HL-60/S4 (cell line): ENCODE results near the gene ACADSB.

ENCODE experiments used
- in situ Hi-C: fragments of 300-500 bp; cut with MboI; formaldehyde crosslinking; loops from 2 replicates; pipeline ENCODE4 v1.14.3; 2022; ENCODE audit warnings: low sequenced_read_pairs

The ACADSB gene

DNA sequence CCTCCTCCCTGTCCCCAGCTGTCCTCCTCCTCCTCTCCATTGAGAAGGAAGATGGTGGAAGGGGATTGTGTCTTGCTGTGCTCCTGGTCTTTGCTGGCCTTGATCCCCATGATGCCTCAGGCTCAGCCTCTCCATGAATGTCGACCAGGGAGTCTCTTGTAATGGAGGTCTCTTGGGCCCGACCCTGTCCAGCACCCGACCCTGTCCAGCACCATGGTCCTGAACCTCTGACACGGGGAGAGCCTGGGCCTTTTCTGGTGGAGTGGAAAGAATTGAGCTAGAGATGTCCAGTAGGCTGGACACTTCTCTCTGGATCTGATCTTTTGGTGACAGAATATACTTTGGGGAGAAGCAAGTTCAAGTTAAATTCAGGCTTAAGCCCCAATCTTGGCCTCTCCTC, 84.7 kb downstream of the ACADSB start:
- in situ Hi-C loops: no loop called here

DNA sequence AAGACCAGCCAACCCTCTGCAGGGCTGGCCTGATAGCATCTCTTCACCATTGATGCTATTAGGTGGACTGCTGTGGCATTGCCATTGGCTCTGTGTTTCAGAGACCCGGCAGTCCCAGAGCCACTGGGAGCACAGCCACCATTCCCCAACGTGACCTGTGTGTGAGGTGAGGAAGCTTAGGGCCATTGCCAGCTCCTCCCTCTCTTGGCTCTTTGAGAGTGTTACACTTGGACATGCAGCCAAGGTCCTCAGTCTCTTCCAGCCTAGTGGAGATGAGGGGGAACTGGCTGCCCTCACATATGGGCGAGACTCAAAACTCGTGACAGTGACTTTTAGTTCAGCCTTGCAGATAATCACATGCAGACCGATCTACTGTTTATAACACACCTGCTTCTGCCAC, 87.6 kb downstream of the ACADSB start:
- in situ Hi-C loops: no loop called here

DNA sequence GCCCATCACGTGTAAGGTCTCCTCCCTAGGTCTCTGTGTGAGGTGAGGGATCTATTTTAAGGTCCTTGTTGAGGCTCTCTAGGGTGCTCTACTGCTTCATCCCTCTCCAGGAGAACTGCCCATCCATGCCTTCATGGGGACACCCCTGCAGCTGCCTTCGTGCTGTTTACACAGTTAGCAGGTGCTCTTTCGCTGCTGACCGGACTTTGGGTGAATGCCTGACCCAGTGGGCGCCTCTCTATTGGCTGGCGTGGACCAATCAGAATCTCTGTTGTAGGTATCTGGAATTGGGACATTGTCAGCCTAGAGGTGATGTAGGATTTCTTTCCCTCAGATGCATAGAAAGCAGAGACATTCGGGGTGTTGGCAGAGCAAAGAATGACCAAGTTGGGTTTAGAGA, 88.2 kb downstream of the ACADSB start:
- in situ Hi-C loops: no loop called here

- in situ Hi-C loops: no loop called here
These were observed 91.4 kb downstream of the ACADSB start for GRCh38 chr10:123100030-123100762.

DNA sequence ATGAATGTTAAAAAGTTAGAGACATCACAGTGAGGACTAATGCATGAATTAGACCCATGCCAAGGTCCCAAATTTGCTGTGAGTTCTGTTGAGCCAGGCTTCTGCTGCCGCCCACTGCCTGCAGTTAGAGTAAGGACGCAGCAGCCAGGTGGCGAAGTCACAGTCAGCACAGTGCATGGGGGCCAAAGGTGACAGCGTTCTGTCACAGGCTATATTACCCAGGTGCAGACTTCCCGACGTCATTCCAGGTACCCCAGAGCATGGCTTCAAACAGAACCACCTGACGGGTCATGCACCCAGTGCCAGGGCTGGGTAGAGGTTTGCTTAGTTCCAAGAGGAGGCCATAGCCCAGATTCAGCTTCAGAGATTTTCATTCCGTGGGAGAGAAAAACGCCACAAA, 93.1 kb downstream of the ACADSB start:
- in situ Hi-C loops: no loop called here

GRCh38 chr10:123102673-123103072, 93.9 kb downstream of the ACADSB start:
- in situ Hi-C loops: no loop called here

- in situ Hi-C loops: no loop called here
These were observed 95.1 kb downstream of the ACADSB start for GRCh38 chr10:123103944-123104343.
